H1 (cell line): ENCODE measurements around the gene VPS52. TPM values are rescaled to one million over a fixed set of nuclear protein-coding genes. Genes with fewer than 3 reads are reported as not detected.

ENCODE experiments used
- BACH1 ChIP-seq: IDR thresholded peaks from 2 replicates; pipeline ENCODE4 v1.6.1; 2012; ENCODE audit warnings: low read length, improper control_type of control experiment
- CBX8 ChIP-seq: fragments of 300-800, 300-1000 bp; sonication (generic); IDR thresholded peaks from 2 replicates; pipeline ENCODE4 v1.7.1; 2016; ENCODE audit warnings: low read depth, low read length, borderline replicate concordance
- KDM4A ChIP-seq: IDR thresholded peaks from one replicate; pipeline ENCODE4 v1.7.1; 2012; ENCODE audit warnings: low read depth, mild to moderate bottlenecking, moderate library complexity, low read length, inconsistent platforms; ENCODE audit not compliant: severe bottlenecking
- RAD21 ChIP-seq, 2 experiments: IDR thresholded peaks in 1 of 2; conservative IDR thresholded peaks in 1 of 2; 2 replicates each; pipeline ENCODE4 v1.6.1; 2011; ENCODE audit warnings: low read depth in 2 of 2, low read length in 2 of 2, improper control_type of control experiment in 1 of 2, inconsistent platforms in 1 of 2, mild to moderate bottlenecking in 1 of 2, moderate library complexity in 1 of 2
- SIN3A ChIP-seq, 2 experiments: IDR thresholded peaks in 1 of 2; conservative IDR thresholded peaks in 1 of 2; 2 replicates each; pipeline ENCODE4 v1.6.1; 2011 to 2012; ENCODE audit warnings: low read length in 2 of 2, improper control_type of control experiment in 1 of 2, low read depth in 1 of 2, mild to moderate bottlenecking in 1 of 2
- TAF1 ChIP-seq: IDR thresholded peaks from 2 replicates; pipeline ENCODE4 v1.6.1; 2011; ENCODE audit warnings: mild to moderate bottlenecking, low read depth, low read length
- TCF12 ChIP-seq: IDR thresholded peaks from 2 replicates; pipeline ENCODE4 v1.6.1; 2011; ENCODE audit warnings: low read depth, mild to moderate bottlenecking, low read length
- polyA plus RNA-seq, 7 experiments: library from polyadenylated mRNA; depleted of rRNA in 3 of 7; stranded (reverse) in 5 of 7; unstranded in 2 of 7; fragments of >200 nt in 5 of 7; fragments of 200-250 nt in 2 of 7; gene quantifications; 1 replicate in 5 of 7; 2 replicates in 1 of 7; 4 replicates in 1 of 7; pipeline versions ENCODE4 v1.2.1 to v1.2.3, GENCODE V29; 2011 to 2013; ENCODE audit warnings: missing spikeins in 2 of 7, mixed read lengths in 2 of 7
- total RNA-seq: library from RNA; stranded (reverse); fragmentation: NEBNext Ultra II Directional; extraction: Animal tissue kit (Norgen Biotek cat#: 25700); gene quantifications from 2 replicates; pipeline ENCODE4 v1.2.1, GENCODE V29; 2021

Gene VPS52
- total and polyA plus RNA-seq, 2 of the 8 experiments (the other 6 are each of a cell fraction or from before 2014, with no cell fraction given), result 36.5 to 86.3 TPM

- no peak for TF ChIP-seq BACH1
- no peak for TF ChIP-seq KDM4A
- TF ChIP-seq SIN3A (conservative IDR thresholded peaks at IDR 0.05 in 1 of 2, IDR thresholded peaks at IDR 0.05 in 1 of 2; ENCODE audit: low read depth in 1 of 2, low read length in 2 of 2), result no peak
- TF ChIP-seq TCF12, result no peak
- TF ChIP-seq CBX8, result no peak
- no peak for TF ChIP-seq RAD21 (IDR thresholded peaks at IDR 0.05 in 1 of 2, conservative IDR thresholded peaks at IDR 0.05 in 1 of 2; ENCODE audit: low read depth in 2 of 2, low read length in 2 of 2)
- no peak for TF ChIP-seq TAF1
Observed at GRCh38 chr6:33236852-33237251, 34.8 kb downstream of the VPS52 start (continued).
